Nephron (organoid): ENCODE results near the gene TIE1.

Source experiments
- H3K27ac Mint-ChIP-seq, 3 experiments: 2 replicates each; pipeline ENCODE4 v1.8.0; 2020; ENCODE audit warnings: mixed read lengths in 3 of 3, mild to moderate bottlenecking in 2 of 3, moderate library complexity in 1 of 3
- H3K27me3 Mint-ChIP-seq: 2 replicates; pipeline ENCODE4 v1.8.0; 2021; ENCODE audit warnings: low read depth, mild to moderate bottlenecking, moderate library complexity, mixed read lengths
- H3K36me3 Mint-ChIP-seq: 2 replicates; pipeline ENCODE4 v1.8.0; 2020; ENCODE audit warnings: low read depth, mixed read lengths
- H3K4me1 Mint-ChIP-seq: 2 replicates; pipeline ENCODE4 v1.8.0; 2020; ENCODE audit warnings: mixed read lengths
- H3K4me3 Mint-ChIP-seq, 3 experiments: 2 replicates each; pipeline ENCODE4 v1.8.0; 2020; ENCODE audit warnings: mild to moderate bottlenecking in 3 of 3, mixed read lengths in 3 of 3, moderate library complexity in 2 of 3
- H3K9me3 Mint-ChIP-seq: 2 replicates; pipeline ENCODE4 v1.8.0; 2020; ENCODE audit warnings: mixed read lengths
- CTCF ChIP-seq, 3 experiments: fragments of 200-600 bp; sonication (generic); IDR thresholded peaks; one replicate each; pipeline ENCODE4 v1.5.0; 2021; ENCODE audit warnings: antibody characterized with exemption in 3 of 3; ENCODE audit not compliant: unreplicated experiment in 3 of 3

Gene TIE1

GRCh38 chr1:43308635-43309404, 8.0 kb downstream of the TIE1 start:
- Mint-ChIP-seq H3K9me3 (no peaks in the 10 kb centered on the region), H3K4me3 (no peak overlapping the region), H3K27me3 (peaks cover 3% of the 10 kb centered on the region), H3K27ac (no peak overlapping the region), H3K4me1 (peaks cover 6% of the 10 kb centered on the region), H3K36me3 (no peaks in the 10 kb centered on the region)
- no peak for TF ChIP-seq CTCF (IDR thresholded peaks at IDR 0.05; ENCODE audit: unreplicated experiment in 3 of 3)

DNA sequence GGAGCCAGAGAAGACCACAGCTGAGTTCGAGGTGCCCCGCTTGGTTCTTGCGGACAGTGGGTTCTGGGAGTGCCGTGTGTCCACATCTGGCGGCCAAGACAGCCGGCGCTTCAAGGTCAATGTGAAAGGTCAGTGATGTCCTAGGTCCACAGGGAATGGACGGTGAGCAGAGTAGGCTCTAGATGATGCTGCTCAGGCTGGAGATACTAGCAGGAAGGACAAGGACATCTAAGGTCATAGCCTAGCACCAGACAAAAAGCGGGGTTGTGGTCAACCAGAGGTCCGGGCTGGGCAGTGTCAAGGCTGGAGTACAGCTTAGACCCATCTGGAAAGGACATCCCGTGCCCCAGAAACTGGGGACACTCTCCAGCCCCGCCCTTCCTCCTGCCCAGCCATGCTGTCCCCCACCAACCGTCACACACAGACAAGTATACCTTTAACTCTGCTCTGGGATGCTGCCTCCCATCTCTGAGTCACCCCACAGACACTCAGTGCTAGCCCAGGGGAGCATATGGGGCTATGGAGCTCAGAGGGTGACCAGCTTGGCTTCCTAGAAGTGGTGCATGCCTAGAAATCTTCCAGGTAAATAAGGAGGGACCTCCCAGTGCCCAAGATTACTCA, 8.7 kb downstream of the TIE1 start:
- Mint-ChIP-seq H3K9me3 (no peaks in the 10 kb centered on the region), H3K4me3 (no peak overlapping the region), H3K36me3 (no peaks in the 10 kb centered on the region), H3K27me3 (peaks cover 3% of the 10 kb centered on the region), H3K4me1 (peaks cover under 1% of the 10 kb centered on the region), H3K27ac (no peak overlapping the region)
- TF ChIP-seq CTCF (IDR thresholded peaks at IDR 0.05; ENCODE audit: unreplicated experiment in 3 of 3) = no peak

DNA sequence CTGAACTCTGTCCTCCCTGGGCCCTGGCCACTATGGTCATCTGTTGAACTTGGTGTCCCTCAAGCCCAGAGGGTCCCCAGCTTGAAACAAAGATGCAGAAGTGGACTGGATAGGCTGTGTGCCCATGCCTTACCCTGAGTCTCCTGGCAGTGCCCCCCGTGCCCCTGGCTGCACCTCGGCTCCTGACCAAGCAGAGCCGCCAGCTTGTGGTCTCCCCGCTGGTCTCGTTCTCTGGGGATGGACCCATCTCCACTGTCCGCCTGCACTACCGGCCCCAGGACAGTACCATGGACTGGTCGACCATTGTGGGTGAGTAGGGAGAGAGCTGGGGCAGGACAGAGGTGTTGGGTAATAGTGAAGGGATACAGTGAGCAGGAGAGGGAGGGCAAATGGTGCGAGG, 10.7 kb downstream of the TIE1 start:
- H3K27me3 Mint-ChIP-seq = peaks cover 6% of the 10 kb centered on the region
- no peak for TF ChIP-seq CTCF (IDR thresholded peaks at IDR 0.05; ENCODE audit: unreplicated experiment in 3 of 3)
- H3K4me3 Mint-ChIP-seq = no peak overlapping the region
- no peaks in the 10 kb centered on the region for H3K9me3 Mint-ChIP-seq
- H3K36me3 Mint-ChIP-seq = no peaks in the 10 kb centered on the region
- H3K4me1 Mint-ChIP-seq = no peaks in the 10 kb centered on the region
- H3K27ac Mint-ChIP-seq = no peak overlapping the region

- H3K27me3 Mint-ChIP-seq = peaks cover 6% of the 10 kb centered on the region
- H3K4me1 Mint-ChIP-seq = no peaks in the 10 kb centered on the region
- no peak overlapping the region for H3K4me3 Mint-ChIP-seq
- no peak for TF ChIP-seq CTCF (IDR thresholded peaks at IDR 0.05; ENCODE audit: unreplicated experiment in 3 of 3)
- H3K9me3 Mint-ChIP-seq = no peaks in the 10 kb centered on the region
- no peak overlapping the region for H3K27ac Mint-ChIP-seq
- H3K36me3 Mint-ChIP-seq = no peaks in the 10 kb centered on the region
These were observed 11.4 kb downstream of the TIE1 start for GRCh38 chr1:43312212-43312623.

DNA sequence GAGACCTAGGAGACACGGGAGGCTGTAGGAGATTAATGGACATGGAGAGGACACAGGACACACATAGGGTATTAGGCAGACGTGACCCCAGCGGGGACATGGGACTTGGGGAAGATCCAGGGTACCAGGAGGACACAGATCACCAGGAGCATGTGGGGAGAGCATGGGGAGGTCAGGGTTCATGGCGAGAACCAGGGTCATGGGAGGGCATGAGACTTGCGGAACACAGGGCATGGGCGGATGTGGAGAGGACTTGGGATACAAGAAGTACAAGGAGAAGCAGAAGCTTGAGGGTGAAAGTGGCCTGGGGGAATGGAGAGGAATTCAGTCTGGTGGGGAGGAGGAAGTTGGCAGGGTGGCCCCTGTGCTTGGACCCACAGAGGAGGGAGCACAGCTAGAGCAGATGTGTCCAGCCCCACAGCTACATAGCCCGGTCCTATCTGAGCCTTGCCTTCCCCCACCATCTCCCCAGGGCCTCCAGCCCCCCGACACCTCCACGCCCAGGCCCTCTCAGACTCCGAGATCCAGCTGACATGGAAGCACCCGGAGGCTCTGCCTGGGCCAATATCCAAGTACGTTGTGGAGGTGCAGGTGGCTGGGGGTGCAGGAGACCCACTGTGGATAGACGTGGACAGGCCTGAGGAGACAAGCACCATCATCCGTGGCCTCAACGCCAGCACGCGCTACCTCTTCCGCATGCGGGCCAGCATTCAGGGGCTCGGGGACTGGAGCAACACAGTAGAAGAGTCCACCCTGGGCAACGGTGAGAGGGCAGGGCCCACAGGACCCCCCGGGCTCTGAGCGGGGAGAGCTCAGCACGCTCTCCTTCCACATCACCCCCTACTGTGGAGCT, 12.1 kb downstream of the TIE1 start:
- Mint-ChIP-seq H3K4me1 (no peaks in the 10 kb centered on the region), H3K27ac (no peak overlapping the region), H3K36me3 (no peaks in the 10 kb centered on the region), H3K27me3 (peaks cover 6% of the 10 kb centered on the region), H3K4me3 (no peak overlapping the region), H3K9me3 (no peaks in the 10 kb centered on the region)
- no peak for TF ChIP-seq CTCF (IDR thresholded peaks at IDR 0.05; ENCODE audit: unreplicated experiment in 3 of 3)
